Parathyroid adenoma (tissue), 2 donors: ENCODE measurements around the gene RASD1.
"Not testable (repeated sequence)": the region's sequence is repeated elsewhere in the genome, so short reads cannot be mapped to it uniquely, and the experiment has no call there.

ENCODE experiments used
- H2AFZ ChIP-seq: fragments of 300-600 bp; sonication (generic); one replicate; pipeline ENCODE4 v1.7.0; 2017; ENCODE audit warnings: antibody characterized with exemption, mild to moderate bottlenecking
- H3K27ac ChIP-seq: fragments of 300-600 bp; sonication (generic); one replicate; pipeline ENCODE4 v1.7.0; 2017
- H3K27me3 ChIP-seq: fragments of 300-600 bp; sonication (generic); one replicate; pipeline ENCODE4 v1.7.0; 2017; ENCODE audit warnings: low read length; ENCODE audit not compliant: control insufficient read depth, insufficient read depth
- H3K36me3 ChIP-seq: fragments of 300-600 bp; sonication (generic); one replicate; pipeline ENCODE4 v1.7.0; 2017; ENCODE audit warnings: low read length; ENCODE audit not compliant: control insufficient read depth, insufficient read depth
- H3K4me1 ChIP-seq: fragments of 300-600 bp; sonication (generic); one replicate; pipeline ENCODE4 v1.7.0; 2017; ENCODE audit warnings: control low read depth
- H3K4me2 ChIP-seq: fragments of 300-600 bp; sonication (generic); one replicate; pipeline ENCODE4 v1.7.0; 2017; ENCODE audit warnings: low read length
- H3K4me3 ChIP-seq: fragments of 300-600 bp; sonication (generic); one replicate; pipeline ENCODE4 v1.7.0; 2017; ENCODE audit warnings: low read depth, low read length
- H3K79me2 ChIP-seq: fragments of 300-600 bp; sonication (generic); one replicate; pipeline ENCODE4 v1.7.0; 2017; ENCODE audit warnings: control low read depth
- H3K9ac ChIP-seq: fragments of 300-600 bp; sonication (generic); one replicate; pipeline ENCODE4 v1.7.0; 2017; ENCODE audit warnings: mild to moderate bottlenecking
- H3K9me3 ChIP-seq: fragments of 300-600 bp; sonication (generic); one replicate; pipeline ENCODE4 v1.7.0; 2017; ENCODE audit warnings: low read length; ENCODE audit not compliant: control insufficient read depth
- TF ChIP-seq, protein P1 (sequence below): fragments of 300-600 bp; sonication (generic); IDR thresholded peaks from one replicate; pipeline ENCODE4 v1.7.0; 2017; ENCODE audit warnings: antibody characterized with exemption, mild to moderate bottlenecking
- donor health status: primary hyperparathyroidism.

RASD1 gene

DNA sequence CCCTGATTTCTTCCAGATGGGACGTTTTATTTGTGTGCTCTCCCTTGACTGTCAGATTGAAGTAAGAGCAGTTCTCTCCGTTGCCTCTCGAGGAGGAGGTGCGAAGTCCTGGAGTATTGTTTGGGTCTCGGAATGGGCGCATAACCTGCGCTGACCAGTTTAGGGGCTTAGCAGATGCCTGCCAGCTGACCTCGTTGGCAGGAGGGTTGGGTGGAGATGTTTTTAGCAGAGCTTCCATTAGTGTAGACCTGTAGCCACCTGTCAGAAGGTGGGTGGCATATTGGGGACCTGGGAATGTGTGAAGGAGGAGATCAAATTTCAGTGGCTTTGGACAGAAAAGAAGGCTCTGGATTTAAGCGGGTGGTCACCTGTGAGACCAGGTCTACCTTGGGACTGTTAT is 3.6 kb downstream of the RASD1 start:
- no peaks in the 10 kb centered on the region for H3K9me3 ChIP-seq
- TF ChIP-seq, protein P1, sequence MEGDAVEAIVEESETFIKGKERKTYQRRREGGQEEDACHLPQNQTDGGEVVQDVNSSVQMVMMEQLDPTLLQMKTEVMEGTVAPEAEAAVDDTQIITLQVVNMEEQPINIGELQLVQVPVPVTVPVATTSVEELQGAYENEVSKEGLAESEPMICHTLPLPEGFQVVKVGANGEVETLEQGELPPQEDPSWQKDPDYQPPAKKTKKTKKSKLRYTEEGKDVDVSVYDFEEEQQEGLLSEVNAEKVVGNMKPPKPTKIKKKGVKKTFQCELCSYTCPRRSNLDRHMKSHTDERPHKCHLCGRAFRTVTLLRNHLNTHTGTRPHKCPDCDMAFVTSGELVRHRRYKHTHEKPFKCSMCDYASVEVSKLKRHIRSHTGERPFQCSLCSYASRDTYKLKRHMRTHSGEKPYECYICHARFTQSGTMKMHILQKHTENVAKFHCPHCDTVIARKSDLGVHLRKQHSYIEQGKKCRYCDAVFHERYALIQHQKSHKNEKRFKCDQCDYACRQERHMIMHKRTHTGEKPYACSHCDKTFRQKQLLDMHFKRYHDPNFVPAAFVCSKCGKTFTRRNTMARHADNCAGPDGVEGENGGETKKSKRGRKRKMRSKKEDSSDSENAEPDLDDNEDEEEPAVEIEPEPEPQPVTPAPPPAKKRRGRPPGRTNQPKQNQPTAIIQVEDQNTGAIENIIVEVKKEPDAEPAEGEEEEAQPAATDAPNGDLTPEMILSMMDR, result no peak
- no peak overlapping the region for H3K4me2 ChIP-seq
- no peak overlapping the region for H2AFZ ChIP-seq
- peaks cover 9% of the 10 kb centered on the region for H3K4me1 ChIP-seq
- no peak overlapping the region for H3K27ac ChIP-seq
- H3K79me2 ChIP-seq, result no peaks in the 10 kb centered on the region
- H3K9ac ChIP-seq, result no peak overlapping the region
- H3K4me3 ChIP-seq, result no peak overlapping the region
- no peaks in the 10 kb centered on the region for H3K36me3 ChIP-seq
- H3K27me3 ChIP-seq, result no peaks in the 10 kb centered on the region

DNA sequence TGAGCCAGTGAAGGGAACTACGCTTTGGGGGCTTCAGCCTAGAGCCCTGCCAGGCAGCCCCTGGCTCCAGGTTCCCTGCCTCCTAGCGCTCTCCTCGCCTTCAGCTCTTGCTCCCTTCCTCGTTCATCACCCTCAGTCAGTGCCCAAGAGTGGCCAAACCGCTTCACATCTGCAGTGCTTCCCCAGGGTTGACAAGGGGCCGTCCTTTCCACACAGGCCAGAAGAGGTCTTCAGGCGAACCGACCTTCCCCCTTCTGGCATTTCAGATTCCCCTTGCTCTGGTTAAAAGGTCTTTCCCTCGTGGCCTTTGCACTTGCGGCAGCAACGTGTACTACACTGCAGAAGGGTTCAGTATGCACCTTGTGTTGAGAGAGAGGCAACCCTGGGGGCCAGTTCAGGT is 4.1 kb downstream of the RASD1 start:
- H3K4me2 ChIP-seq, result no peak overlapping the region
- H3K27me3 ChIP-seq, result no peaks in the 10 kb centered on the region
- H3K4me1 ChIP-seq, result peaks cover 9% of the 10 kb centered on the region
- no peak overlapping the region for H2AFZ ChIP-seq
- H3K36me3 ChIP-seq, result no peaks in the 10 kb centered on the region
- TF ChIP-seq, protein P1, result no peak
- H3K9me3 ChIP-seq, result no peaks in the 10 kb centered on the region
- no peaks in the 10 kb centered on the region for H3K79me2 ChIP-seq
- no peak overlapping the region for H3K9ac ChIP-seq
- no peak overlapping the region for H3K4me3 ChIP-seq
- H3K27ac ChIP-seq, result no peak overlapping the region

DNA sequence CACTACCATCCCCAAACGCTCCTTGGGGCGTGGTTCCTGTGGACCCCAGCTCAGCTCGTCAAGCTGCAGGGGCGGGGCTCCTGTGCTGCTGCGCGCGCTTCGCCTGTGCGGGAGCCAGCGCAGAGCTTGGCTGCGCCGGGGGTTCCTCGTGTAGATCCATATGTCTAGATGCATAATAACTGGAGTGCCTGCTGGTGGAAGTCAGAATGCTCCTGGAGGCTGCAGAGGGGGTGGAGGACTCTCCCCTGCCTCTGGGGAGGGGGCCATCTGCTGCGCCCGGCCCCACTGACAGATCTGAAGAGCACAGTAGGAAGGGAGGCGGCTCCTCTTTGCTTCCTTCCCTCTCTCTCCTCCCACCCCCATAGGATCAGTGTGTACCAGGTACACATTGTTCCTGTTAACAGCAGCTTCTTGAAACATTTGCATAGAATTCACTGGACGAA is 4.6 kb downstream of the RASD1 start:
- Histone ChIP-seq H3K4me1 (peaks cover 9% of the 10 kb centered on the region), H3K4me2 (no peak overlapping the region), H3K9ac (no peak overlapping the region), H3K4me3 (no peak overlapping the region), H3K36me3 (no peaks in the 10 kb centered on the region), H3K9me3 (no peaks in the 10 kb centered on the region), H3K79me2 (no peaks in the 10 kb centered on the region), H2AFZ (no peak overlapping the region), H3K27me3 (no peaks in the 10 kb centered on the region), H3K27ac (no peak overlapping the region)
- TF ChIP-seq, protein P1, result no peak

DNA sequence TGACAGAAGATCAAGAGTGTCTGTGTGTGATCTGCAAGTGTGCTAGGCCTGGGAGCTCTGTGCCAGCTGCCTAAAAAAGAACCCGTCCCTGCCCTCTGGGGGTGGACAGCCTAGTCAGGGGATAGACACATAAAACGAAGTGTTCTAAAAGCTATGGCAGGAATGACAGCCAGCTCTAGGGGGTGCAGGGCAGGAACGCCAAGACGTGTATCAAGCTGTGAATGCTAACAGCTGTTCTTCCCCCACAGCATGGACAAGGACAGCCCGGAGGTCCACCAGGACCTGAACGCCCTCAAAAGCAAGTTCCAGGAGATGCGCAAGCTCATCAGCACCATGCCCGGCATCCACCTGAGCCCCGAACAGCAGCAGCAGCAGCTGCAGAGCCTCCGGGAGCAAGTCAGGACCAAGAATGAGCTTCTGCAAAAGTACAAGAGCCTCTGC is 5.1 kb downstream of the RASD1 start:
- Histone ChIP-seq H3K79me2 (no peaks in the 10 kb centered on the region), H3K36me3 (no peaks in the 10 kb centered on the region), H3K27me3 (no peaks in the 10 kb centered on the region)

DNA sequence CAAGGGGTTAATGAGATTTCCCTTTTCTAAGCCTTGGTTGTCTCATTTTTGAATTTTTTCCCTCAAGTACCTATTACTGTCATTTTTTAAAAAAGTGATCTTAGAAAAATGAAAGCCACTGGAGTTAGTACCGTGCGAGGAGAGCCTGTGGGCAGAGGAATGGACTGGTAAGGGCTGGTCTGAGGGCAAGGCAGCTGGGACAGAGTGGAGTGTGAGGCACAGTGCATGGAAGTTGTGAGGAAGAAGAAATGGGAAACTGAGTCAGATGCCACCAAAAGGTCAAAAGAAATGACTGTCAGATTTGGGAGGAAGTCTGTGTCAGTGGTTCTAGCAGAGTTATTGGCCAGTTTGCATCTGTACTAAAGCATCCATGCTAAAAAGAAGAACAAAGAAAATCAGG is 8.2 kb downstream of the RASD1 start:
- Histone ChIP-seq H3K27me3 (no peaks in the 10 kb centered on the region), H2AFZ (no peak overlapping the region), H3K4me3 (no peak overlapping the region), H3K4me2 (no peak overlapping the region), H3K9ac (no peak overlapping the region), H3K9me3 (no peaks in the 10 kb centered on the region), H3K27ac (no peak overlapping the region), H3K4me1 (no peaks in the 10 kb centered on the region), H3K36me3 (no peaks in the 10 kb centered on the region), H3K79me2 (peaks cover 7% of the 10 kb centered on the region)
- TF ChIP-seq, protein P1, result no peak

More for the DNA sequence above, 5.1 kb downstream of the RASD1 start:
- Histone ChIP-seq H2AFZ (no peak overlapping the region), H3K9ac (no peak overlapping the region), H3K9me3 (no peaks in the 10 kb centered on the region), H3K4me2 (no peak overlapping the region), H3K4me1 (peaks cover 9% of the 10 kb centered on the region), H3K27ac (no peak overlapping the region), H3K4me3 (no peak overlapping the region)
- TF ChIP-seq, protein P1, result no peak

DNA sequence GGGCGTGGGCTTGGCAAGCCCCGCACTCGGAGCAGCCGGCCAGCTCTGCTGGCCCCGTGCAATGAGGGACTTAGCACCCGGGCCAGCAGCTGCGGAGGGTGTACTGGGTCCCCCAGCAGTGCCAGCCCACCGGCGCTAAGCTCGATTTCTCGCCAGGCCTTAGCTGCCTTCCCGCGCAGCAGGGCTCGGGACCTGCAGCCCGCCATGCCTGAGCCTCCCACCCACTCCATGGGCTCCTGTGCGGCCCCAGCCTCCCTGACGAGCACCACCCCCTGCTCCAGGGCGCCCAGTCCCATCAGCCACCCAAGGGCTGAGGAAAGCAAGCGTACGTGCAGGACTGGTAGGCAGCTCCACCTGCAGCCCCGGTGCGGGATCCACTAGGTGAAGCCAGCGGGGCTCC is 9.8 kb downstream of the RASD1 start:
- H3K4me3 ChIP-seq, H3K9ac ChIP-seq, H3K4me1 ChIP-seq, H3K4me2 ChIP-seq, H3K9me3 ChIP-seq, H3K27me3 ChIP-seq, H3K27ac ChIP-seq, H2AFZ ChIP-seq, H3K36me3 ChIP-seq: not testable (repeated sequence)
- H3K79me2 ChIP-seq, result peaks cover 18% of the 10 kb centered on the region
